KBM-7 (cell line): Measurements from ENCODE around the gene GABPA.

Source experiments
- DNase-seq: peaks from one replicate; pipeline ENCODE4 v3.0.0-alpha.2; 2015
- in situ Hi-C: fragments of 300-500 bp; cut with MboI; formaldehyde crosslinking; loops from 2 replicates; pipeline ENCODE4 v1.14.3; 2020; ENCODE audit warnings: low sequenced_read_pairs, low pct_unique_long_range_greater_than_20kb, mixed read lengths

The GABPA gene

DNA sequence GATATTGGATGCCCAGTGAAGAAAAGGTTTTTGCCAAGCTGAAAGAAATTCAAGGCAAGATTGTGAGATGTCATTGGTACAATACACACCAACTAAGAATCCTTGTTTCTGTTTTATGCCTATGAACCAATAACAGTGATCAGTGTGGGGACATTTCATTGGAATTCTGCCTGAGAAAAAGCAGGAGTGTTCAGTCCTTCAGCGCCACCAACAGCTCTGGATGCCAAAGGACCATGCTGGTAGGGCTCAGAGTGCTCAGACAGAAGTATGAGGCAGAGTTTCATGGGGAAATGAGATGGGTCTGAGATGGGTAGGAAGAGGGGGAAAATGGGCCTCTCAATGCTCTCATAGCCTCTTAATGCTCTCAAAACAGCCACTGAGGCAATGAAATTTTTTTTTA, 56.5 kb downstream of the GABPA start:
- DNase-seq = no peak
- in situ Hi-C loops = no loop called here

DNA sequence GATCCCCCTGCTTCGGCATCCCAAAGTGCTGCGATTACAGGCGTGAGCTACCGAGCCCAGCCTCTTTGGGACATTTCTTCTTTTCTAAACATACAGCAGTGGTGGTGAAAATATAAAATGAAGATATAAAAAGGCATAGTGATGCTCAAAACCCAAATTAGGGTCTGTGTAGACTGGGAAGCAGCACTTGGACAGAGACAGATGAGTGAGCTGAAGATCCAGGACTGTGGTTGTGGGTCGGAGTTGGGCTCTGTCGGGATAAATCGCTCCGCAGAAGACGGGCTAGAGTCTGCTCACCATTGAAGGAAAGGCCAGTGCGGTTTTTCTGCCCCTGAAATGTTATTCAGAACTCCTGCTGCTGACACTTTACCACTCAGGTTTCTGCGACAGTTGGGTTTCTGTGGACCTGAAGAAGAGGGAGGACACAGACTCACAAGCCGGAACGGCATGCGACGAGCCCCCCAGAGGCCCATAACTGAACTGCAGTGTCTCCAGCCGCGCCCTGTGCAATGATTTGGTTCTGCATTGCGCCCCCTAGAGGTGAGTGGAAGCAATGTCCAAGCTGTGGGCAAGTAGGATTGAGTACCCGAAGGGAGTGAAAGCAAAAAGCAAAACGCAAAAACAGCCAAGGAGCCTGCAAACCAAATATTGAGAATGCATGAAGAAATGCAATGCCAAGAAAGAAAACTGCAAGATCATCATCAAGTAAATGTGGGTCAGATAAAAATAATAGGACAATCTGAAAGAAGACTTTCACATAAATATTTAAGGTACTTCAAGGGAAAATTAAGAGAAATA, 66.6 kb downstream of the GABPA start:
- peak; percentile 90 for DNase-seq
- in situ Hi-C loops = no loop called here

GRCh38 chr21:25806060-25806459, 71.3 kb downstream of the GABPA start:
- in situ Hi-C loops = no loop called here
- DNase-seq = no peak

GRCh38 chr21:25807191-25807590, 72.4 kb downstream of the GABPA start:
- no peak for DNase-seq
- in situ Hi-C loops = no loop called here

DNA sequence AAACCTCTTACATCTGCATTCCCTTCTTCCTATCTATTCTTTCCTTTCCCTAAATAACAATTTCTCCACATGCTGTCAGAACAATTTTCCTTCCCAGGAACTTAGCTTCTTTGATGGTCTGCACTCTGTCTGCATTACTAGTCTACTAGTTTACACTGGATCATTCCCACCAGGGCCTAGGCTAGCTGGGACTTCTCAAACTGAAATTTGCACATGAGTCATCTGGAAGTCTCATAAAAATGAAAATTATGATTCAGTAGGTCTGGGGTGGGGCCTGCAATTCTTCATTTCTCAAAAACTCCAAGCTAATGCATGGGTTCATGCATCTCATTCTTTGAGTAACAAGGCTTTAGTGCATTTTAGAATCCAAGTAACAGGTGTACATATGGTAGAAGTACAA, 74.2 kb downstream of the GABPA start:
- no peak for DNase-seq
- in situ Hi-C loops = no loop called here

GRCh38 chr21:25811186-25811585, 76.4 kb downstream of the GABPA start:
- in situ Hi-C loops = no loop called here
- DNase-seq = no peak

- in situ Hi-C loops = no loop called here
- no peak for DNase-seq
Measured at GRCh38 chr21:25813917-25814316, 79.1 kb downstream of the GABPA start.

DNA sequence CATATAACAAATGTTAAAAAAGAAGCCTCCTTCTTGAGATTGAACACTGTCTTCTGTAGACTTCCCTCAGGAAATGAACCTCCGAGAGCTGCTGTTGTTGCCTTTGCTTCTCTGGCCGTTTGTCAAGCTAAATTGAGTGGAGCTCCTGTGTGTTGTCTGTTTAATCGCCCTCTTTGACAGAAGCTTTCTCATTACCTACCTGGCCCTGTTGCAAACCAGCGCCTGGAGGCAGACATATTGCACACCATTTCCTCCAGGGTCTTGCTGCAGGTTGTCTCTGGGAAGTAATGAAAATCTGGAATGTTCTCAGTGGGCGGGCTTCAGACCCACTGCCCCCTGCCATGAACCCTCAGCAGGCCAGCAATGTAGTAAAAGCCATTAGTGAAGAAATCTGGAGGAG, 83.3 kb downstream of the GABPA start:
- DNase-seq = no peak
- in situ Hi-C loops = no loop called here

- in situ Hi-C loops = no loop called here
- DNase-seq = no peak
Measured at GRCh38 chr21:25818551-25818950, 83.8 kb downstream of the GABPA start.
